ENCODE results near the gene CALHM2.

Gene CALHM2

DNA sequence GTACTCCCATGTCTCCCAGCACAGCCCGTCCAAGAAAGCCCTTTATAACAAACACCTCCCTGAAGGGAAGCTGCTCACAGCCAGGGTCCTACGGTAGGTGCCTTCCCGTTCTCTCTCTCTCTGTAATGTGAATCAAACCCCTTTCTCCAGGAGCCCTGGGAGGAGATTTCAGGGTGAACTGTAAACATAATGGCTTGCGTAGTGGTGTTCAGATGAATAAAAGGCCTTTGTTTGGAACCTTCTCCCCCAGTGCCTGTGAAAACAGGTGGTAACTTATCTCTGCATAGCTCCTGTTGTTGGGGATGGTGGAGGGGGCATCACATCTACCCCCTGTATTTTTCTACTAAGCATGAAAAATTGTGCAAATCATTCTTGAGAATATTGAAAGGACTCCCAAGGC is 12.4 kb downstream of the CALHM2 start:
- ChIA-PET CTCF (interaction anchor here (1.4 to 1.5 kb wide), 2 partner anchors 15 to 23 kb away, joined by 4 to 6 read pairs; no protein-coding TSS in a partner anchor), POLR2A (no interaction called here)
- WGBS (ENCODE audit: insufficient coverage), result 83% methylated on average over 2 of the region's 4 CpGs
- H3K36me3 ChIP-seq (ENCODE audit: control insufficient read depth in 4 of 4, insufficient read depth in 4 of 4, low read length in 3 of 4), result peaks cover 23 to 96% (median 77%) of the 10 kb centered on the region in 4 experiments
- H3K4me3 ChIP-seq (ENCODE audit: control insufficient read depth in 1 of 7, extremely low read depth in 1 of 7, insufficient read depth in 4 of 7, low read depth in 2 of 7, low read length in 6 of 7), result no peak overlapping the region
- H3K9me3 ChIP-seq (ENCODE audit: control extremely low read depth in 1 of 5, control insufficient read depth in 4 of 5, insufficient read depth in 2 of 5, low read depth in 1 of 5, low read length in 4 of 5), result no peaks in the 10 kb centered on the region
- H3K4me1 ChIP-seq (ENCODE audit: control extremely low read depth in 1 of 4, control insufficient read depth in 4 of 4, insufficient read depth in 4 of 4, low read length in 3 of 4), result no peaks in the 10 kb centered on the region
- H3K27ac ChIP-seq (ENCODE audit: insufficient read depth in 1 of 2, low read depth in 1 of 2, low read length in 2 of 2, poor library complexity in 1 of 2, severe bottlenecking in 2 of 2), result no peak overlapping the region
- H3K27me3 ChIP-seq (replicated peaks in 2 of 5; ENCODE audit: control insufficient read depth in 4 of 5, insufficient read depth in 5 of 5, low read length in 4 of 5), result no peaks in the 10 kb centered on the region
- no peak for DNase-seq

DNA sequence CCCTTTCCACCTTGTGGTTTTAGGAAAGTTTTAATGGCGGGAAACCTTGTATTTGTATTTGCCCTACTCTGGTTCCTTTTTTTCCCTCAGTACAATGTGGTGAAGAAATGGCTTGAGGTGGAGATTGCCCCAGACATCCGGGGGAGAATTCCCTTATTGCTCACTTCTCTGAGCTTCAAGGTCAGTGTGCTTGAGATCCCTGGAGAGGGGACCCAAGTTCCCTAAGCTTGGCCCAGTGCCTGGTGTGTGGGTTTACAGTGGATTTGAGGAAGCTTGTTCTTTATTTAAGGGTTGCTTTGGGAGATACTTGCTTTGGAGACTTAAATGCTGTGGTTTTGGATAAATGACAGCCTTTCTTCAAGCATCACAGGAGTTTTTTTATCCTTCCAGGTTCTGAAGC is 18.3 kb downstream of the CALHM2 start:
- H3K4me1 ChIP-seq (ENCODE audit: control extremely low read depth in 1 of 4, control insufficient read depth in 4 of 4, insufficient read depth in 4 of 4, low read length in 3 of 4), result peaks cover 0 to 9% (median 2%) of the 10 kb centered on the region in 4 experiments
- CTCF ChIA-PET, result interaction anchor here (0.9 to 3.0 kb wide), 3 partner anchors 35 to 52 kb away, joined by 3 to 10 read pairs (median 3); no protein-coding TSS in a partner anchor
- H3K9me3 ChIP-seq (ENCODE audit: control extremely low read depth in 1 of 5, control insufficient read depth in 4 of 5, insufficient read depth in 2 of 5, low read depth in 1 of 5, low read length in 4 of 5), result no peaks in the 10 kb centered on the region
- no peak for DNase-seq
- peaks cover 11 to 83% (median 59%) of the 10 kb centered on the region in 4 experiments for H3K36me3 ChIP-seq (ENCODE audit: control insufficient read depth in 4 of 4, insufficient read depth in 4 of 4, low read length in 3 of 4)
- no CpG with 5 or more reads among the region's 2 CpGs for WGBS (ENCODE audit: insufficient coverage)
- no peak overlapping the region for H3K27ac ChIP-seq (ENCODE audit: insufficient read depth in 1 of 2, low read depth in 1 of 2, low read length in 2 of 2, poor library complexity in 1 of 2, severe bottlenecking in 2 of 2)
- POLR2A ChIA-PET, result no interaction called here
- H3K4me3 ChIP-seq (ENCODE audit: control insufficient read depth in 1 of 7, extremely low read depth in 1 of 7, insufficient read depth in 4 of 7, low read depth in 2 of 7, low read length in 6 of 7), result no peak overlapping the region
- H3K27me3 ChIP-seq (replicated peaks in 2 of 5; ENCODE audit: control insufficient read depth in 4 of 5, insufficient read depth in 5 of 5, low read length in 4 of 5), result no peaks in the 10 kb centered on the region

DNA sequence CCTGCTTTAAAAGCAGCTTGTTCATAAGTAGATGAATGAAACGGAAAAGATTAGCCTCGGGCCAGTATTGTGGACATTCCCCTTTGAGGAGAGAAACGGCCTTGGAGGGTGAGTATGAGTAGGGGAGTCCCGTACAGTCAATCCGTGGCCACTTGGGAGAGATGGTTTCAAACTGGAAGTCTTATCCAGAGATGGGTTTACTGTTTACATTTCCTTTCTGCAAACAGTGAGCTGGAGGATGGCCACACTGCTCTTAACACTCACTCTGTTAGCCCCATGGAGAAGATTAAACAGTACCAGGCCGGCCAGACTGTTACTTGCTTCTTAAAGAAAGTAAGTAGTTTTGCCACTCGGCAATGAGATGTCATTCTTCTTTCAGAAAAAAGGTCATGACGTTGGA is 20.3 kb downstream of the CALHM2 start:
- Histone ChIP-seq H3K27ac (ENCODE audit: insufficient read depth in 1 of 2, low read depth in 1 of 2, low read length in 2 of 2, poor library complexity in 1 of 2, severe bottlenecking in 2 of 2) (no peak overlapping the region), H3K36me3 (ENCODE audit: control insufficient read depth in 4 of 4, insufficient read depth in 4 of 4, low read length in 3 of 4) (peaks cover 16 to 80% (median 55%) of the 10 kb centered on the region in 4 experiments), H3K27me3 (replicated peaks in 2 of 5; ENCODE audit: control insufficient read depth in 4 of 5, insufficient read depth in 5 of 5, low read length in 4 of 5) (no peaks in the 10 kb centered on the region), H3K9me3 (ENCODE audit: control extremely low read depth in 1 of 5, control insufficient read depth in 4 of 5, insufficient read depth in 2 of 5, low read depth in 1 of 5, low read length in 4 of 5) (no peaks in the 10 kb centered on the region), H3K4me3 (ENCODE audit: control insufficient read depth in 1 of 7, extremely low read depth in 1 of 7, insufficient read depth in 4 of 7, low read depth in 2 of 7, low read length in 6 of 7) (no peak overlapping the region), H3K4me1 (ENCODE audit: control extremely low read depth in 1 of 4, control insufficient read depth in 4 of 4, insufficient read depth in 4 of 4, low read length in 3 of 4) (peaks cover 0 to 10% (median 3%) of the 10 kb centered on the region in 4 experiments)
- CTCF ChIA-PET, result interaction anchor here (1.4 to 3.0 kb wide), 2 partner anchors 16 to 51 kb away, joined by 4 to 10 read pairs; no protein-coding TSS in a partner anchor
- 98% methylated on average over 7 of the region's 8 CpGs for WGBS (ENCODE audit: insufficient coverage)
- POLR2A ChIA-PET, result no interaction called here
- DNase-seq, result no peak

DNA sequence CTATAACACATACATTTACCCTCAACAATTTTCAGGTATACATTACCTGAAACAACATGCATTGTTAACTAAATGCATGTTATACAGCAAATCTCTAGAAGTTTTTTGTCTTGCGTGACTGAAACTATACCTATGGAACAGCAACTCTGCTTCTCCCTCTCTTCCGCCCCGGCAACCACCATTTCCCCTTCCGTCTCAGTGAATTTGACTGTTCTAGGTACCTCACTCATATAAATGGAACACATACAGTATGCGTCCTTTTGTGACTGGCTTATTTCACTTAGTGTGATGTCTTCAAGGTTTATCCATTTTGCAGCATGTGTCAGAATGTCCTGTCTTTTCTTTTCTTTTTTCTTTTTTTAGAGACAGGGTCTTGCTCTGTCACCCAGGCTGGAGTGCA is 22.5 kb downstream of the CALHM2 start:
- H3K27ac ChIP-seq (ENCODE audit: insufficient read depth in 1 of 2, low read depth in 1 of 2, low read length in 2 of 2, poor library complexity in 1 of 2, severe bottlenecking in 2 of 2), result no peak overlapping the region
- no peak overlapping the region for H3K4me3 ChIP-seq (ENCODE audit: control insufficient read depth in 1 of 7, extremely low read depth in 1 of 7, insufficient read depth in 4 of 7, low read depth in 2 of 7, low read length in 6 of 7)
- WGBS (ENCODE audit: insufficient coverage), result 90% methylated on average over 5 of the region's 5 CpGs
- H3K9me3 ChIP-seq (ENCODE audit: control extremely low read depth in 1 of 5, control insufficient read depth in 4 of 5, insufficient read depth in 2 of 5, low read depth in 1 of 5, low read length in 4 of 5), result no peaks in the 10 kb centered on the region
- CTCF ChIA-PET, result interaction anchor here (1.2 kb wide), 1 partner anchor 13 kb away, joined by 3 read pairs; no protein-coding TSS in a partner anchor
- H3K4me1 ChIP-seq (ENCODE audit: control extremely low read depth in 1 of 4, control insufficient read depth in 4 of 4, insufficient read depth in 4 of 4, low read length in 3 of 4), result peaks cover 0 to 10% (median 3%) of the 10 kb centered on the region in 4 experiments
- POLR2A ChIA-PET, result no interaction called here
- H3K27me3 ChIP-seq (replicated peaks in 2 of 5; ENCODE audit: control insufficient read depth in 4 of 5, insufficient read depth in 5 of 5, low read length in 4 of 5), result no peaks in the 10 kb centered on the region
- DNase-seq, result no peak
- peaks cover 25 to 79% (median 51%) of the 10 kb centered on the region in 4 experiments for H3K36me3 ChIP-seq (ENCODE audit: control insufficient read depth in 4 of 4, insufficient read depth in 4 of 4, low read length in 3 of 4)

DNA sequence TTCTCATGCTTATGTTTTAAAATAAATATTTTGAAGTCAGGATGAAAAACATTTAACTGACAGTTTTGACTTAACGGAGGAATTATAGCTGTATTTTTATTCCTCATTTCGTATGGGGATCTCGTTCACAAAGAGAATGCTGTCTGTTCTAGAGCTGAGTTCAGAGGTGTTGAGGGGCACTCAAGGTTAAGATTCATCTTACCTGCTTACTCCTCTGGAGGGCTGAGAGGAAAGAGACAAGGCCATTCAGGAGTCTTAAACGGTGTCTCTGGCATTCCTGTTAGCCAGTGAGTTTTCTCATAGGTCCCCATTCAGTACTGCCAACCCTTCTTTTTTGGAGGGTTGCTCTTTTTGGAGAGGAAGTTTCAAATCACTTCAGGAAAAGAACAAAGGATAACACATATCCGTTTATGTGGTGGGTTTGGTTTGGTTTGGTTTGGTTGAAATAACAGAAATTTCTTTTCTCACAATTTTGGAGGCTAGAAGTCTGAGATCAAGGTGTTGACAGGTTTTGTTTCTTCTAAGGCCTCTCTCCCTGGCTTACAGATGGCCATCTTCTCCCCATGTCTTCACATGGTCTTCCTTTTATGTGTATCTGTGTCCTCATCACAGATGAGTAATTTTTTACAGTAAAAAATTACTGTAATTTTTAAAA is 23.1 kb downstream of the CALHM2 start:
- Histone ChIP-seq H3K9me3 (ENCODE audit: control extremely low read depth in 1 of 5, control insufficient read depth in 4 of 5, insufficient read depth in 2 of 5, low read depth in 1 of 5, low read length in 4 of 5) (no peaks in the 10 kb centered on the region), H3K4me1 (ENCODE audit: control extremely low read depth in 1 of 4, control insufficient read depth in 4 of 4, insufficient read depth in 4 of 4, low read length in 3 of 4) (peaks cover 0 to 10% (median 3%) of the 10 kb centered on the region in 4 experiments), H3K36me3 (ENCODE audit: control insufficient read depth in 4 of 4, insufficient read depth in 4 of 4, low read length in 3 of 4) (peaks cover 27 to 79% (median 52%) of the 10 kb centered on the region in 4 experiments), H3K27me3 (replicated peaks in 2 of 5; ENCODE audit: control insufficient read depth in 4 of 5, insufficient read depth in 5 of 5, low read length in 4 of 5) (no peaks in the 10 kb centered on the region), H3K27ac (ENCODE audit: insufficient read depth in 1 of 2, low read depth in 1 of 2, low read length in 2 of 2, poor library complexity in 1 of 2, severe bottlenecking in 2 of 2) (no peak overlapping the region), H3K4me3 (ENCODE audit: control insufficient read depth in 1 of 7, extremely low read depth in 1 of 7, insufficient read depth in 4 of 7, low read depth in 2 of 7, low read length in 6 of 7) (no peak overlapping the region)
- 48% methylated on average over 4 of the region's 5 CpGs for WGBS (ENCODE audit: insufficient coverage)
- CTCF ChIA-PET, result interaction anchor here (1.4 kb wide), 1 partner anchor 56 kb away, joined by 3 read pairs; no protein-coding TSS in a partner anchor
- DNase-seq, result no peak
- POLR2A ChIA-PET, result no interaction called here

DNA sequence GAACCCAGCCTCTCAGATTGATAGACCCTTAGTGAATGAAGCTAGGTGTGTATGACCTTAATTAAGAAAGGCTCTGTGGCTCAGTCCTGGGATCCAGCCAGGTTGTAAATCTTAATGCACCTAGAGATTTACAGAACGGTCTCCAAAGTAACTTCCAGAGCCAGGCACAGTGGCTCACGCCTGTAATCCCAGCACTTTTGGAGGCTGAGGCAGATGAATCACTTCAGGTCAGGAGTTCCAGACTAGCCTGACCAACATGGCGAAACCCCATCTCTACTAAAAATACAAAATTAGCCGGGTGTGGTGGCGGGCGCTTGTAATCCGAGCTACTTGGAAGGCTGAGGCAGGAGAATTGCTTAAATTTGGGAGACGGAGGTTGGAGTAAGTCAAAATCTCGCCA is 24.3 kb downstream of the CALHM2 start:
- no peak overlapping the region for H3K4me3 ChIP-seq (ENCODE audit: control insufficient read depth in 1 of 7, extremely low read depth in 1 of 7, insufficient read depth in 4 of 7, low read depth in 2 of 7, low read length in 6 of 7)
- no peak overlapping the region for H3K27ac ChIP-seq (ENCODE audit: insufficient read depth in 1 of 2, low read depth in 1 of 2, low read length in 2 of 2, poor library complexity in 1 of 2, severe bottlenecking in 2 of 2)
- H3K36me3 ChIP-seq (ENCODE audit: control insufficient read depth in 4 of 4, insufficient read depth in 4 of 4, low read length in 3 of 4), result peaks cover 33 to 80% (median 54%) of the 10 kb centered on the region in 4 experiments
- H3K27me3 ChIP-seq (replicated peaks in 2 of 5; ENCODE audit: control insufficient read depth in 4 of 5, insufficient read depth in 5 of 5, low read length in 4 of 5), result no peaks in the 10 kb centered on the region
- peaks cover 0 to 10% (median 3%) of the 10 kb centered on the region in 4 experiments for H3K4me1 ChIP-seq (ENCODE audit: control extremely low read depth in 1 of 4, control insufficient read depth in 4 of 4, insufficient read depth in 4 of 4, low read length in 3 of 4)
- no peaks in the 10 kb centered on the region for H3K9me3 ChIP-seq (ENCODE audit: control extremely low read depth in 1 of 5, control insufficient read depth in 4 of 5, insufficient read depth in 2 of 5, low read depth in 1 of 5, low read length in 4 of 5)
- ChIA-PET POLR2A (no interaction called here), CTCF (interaction anchor here (0.7 to 1.4 kb wide), 3 partner anchors 18 to 57 kb away, joined by 3 read pairs; no protein-coding TSS in a partner anchor)
- DNase-seq, result no peak
- 95% methylated on average over 8 of the region's 9 CpGs for WGBS (ENCODE audit: insufficient coverage)

DNA sequence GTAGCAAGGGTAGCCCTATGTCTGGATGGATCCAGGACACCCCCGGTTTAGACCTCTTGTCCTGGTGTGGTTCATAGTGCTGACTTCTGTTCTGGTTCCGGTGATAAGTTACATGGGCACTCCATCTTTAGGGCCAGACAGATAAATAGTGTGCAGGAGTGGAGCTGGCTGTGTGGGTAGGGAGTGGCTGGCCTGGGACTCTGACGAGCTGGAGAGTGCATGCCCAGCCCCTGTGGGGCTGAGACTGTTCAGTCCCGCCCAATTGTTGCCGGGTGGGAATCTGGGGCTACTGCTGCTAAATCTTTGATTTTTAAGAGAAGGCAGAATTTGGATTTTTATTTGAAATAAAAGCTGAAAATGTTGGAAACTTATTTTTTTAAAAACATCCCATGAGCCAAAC is 28.4 kb downstream of the CALHM2 start:
- Histone ChIP-seq H3K27ac (ENCODE audit: insufficient read depth in 1 of 2, low read depth in 1 of 2, low read length in 2 of 2, poor library complexity in 1 of 2, severe bottlenecking in 2 of 2) (no peak overlapping the region), H3K4me3 (ENCODE audit: control insufficient read depth in 1 of 7, extremely low read depth in 1 of 7, insufficient read depth in 4 of 7, low read depth in 2 of 7, low read length in 6 of 7) (no peak overlapping the region), H3K27me3 (replicated peaks in 2 of 5; ENCODE audit: control insufficient read depth in 4 of 5, insufficient read depth in 5 of 5, low read length in 4 of 5) (no peaks in the 10 kb centered on the region), H3K4me1 (ENCODE audit: control extremely low read depth in 1 of 4, control insufficient read depth in 4 of 4, insufficient read depth in 4 of 4, low read length in 3 of 4) (peaks cover 0 to 3% (median under 1%) of the 10 kb centered on the region in 4 experiments), H3K36me3 (ENCODE audit: control insufficient read depth in 4 of 4, insufficient read depth in 4 of 4, low read length in 3 of 4) (peaks cover 40 to 79% (median 67%) of the 10 kb centered on the region in 4 experiments), H3K9me3 (ENCODE audit: control extremely low read depth in 1 of 5, control insufficient read depth in 4 of 5, insufficient read depth in 2 of 5, low read depth in 1 of 5, low read length in 4 of 5) (no peaks in the 10 kb centered on the region)
- ChIA-PET POLR2A (no interaction called here), CTCF (interaction anchor here (0.8 to 4.4 kb wide), 8 partner anchors 8 to 62 kb away, joined by 3 to 27 read pairs (median 3); no protein-coding TSS in a partner anchor)
- DNase-seq, result no peak
- whole genome bisulfite sequencing (ENCODE audit: insufficient coverage), result 93% methylated on average over 3 of the region's 5 CpGs
